ENCODE data around the gene SH2B2.
A peak's percentile ranks its signal among the peaks of the same experiment; 100 is the strongest.
"Not testable (repeated sequence)": the region's sequence is repeated elsewhere in the genome, so short reads cannot be mapped to it uniquely, and the experiment has no call there.

SH2B2 gene

GRCh38 chr7:102337420-102337819 is 50.8 kb downstream of the SH2B2 start:
- not testable (repeated sequence) for DNase-seq

DNA sequence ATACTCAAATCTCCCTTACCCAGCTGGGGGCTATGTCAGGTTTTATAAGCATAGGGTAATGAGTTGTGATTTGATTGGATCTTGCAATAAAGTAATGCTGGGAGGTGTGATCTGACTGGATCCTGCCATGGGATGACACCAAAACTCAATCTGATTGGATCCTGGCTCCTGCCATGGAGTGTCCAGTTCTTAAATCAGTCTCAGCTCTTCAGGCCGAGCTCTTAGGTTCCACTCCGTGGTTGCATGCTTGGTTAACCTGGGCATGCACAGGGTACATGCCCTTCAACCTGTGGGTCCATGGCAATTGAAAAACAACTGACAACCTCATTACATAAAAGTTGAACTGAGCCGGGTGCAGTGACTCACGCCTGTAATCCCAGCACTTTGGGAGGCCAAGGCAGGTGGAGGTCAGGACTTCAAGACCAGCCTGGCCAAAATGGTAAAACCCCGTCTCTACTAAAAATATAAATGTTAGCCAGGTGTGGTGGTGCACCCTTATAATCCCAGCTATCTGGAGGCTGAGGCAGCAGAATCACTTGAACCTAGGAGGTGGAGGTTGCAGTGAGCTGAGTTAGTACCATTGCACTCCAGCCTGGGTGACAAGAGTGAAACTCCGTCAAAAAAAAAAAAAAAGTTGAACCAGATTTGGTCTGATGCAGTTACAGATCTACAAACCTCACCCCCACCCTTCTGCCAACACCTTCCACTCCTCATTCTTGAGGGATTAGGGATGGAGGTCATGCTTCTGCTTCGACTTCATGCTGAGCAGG is 54.1 kb downstream of the SH2B2 start:
- DNase-seq: not testable (repeated sequence)

- DNase-seq: not testable (repeated sequence)
These were observed 60.3 kb downstream of the SH2B2 start for GRCh38 chr7:102346983-102347382.

DNA sequence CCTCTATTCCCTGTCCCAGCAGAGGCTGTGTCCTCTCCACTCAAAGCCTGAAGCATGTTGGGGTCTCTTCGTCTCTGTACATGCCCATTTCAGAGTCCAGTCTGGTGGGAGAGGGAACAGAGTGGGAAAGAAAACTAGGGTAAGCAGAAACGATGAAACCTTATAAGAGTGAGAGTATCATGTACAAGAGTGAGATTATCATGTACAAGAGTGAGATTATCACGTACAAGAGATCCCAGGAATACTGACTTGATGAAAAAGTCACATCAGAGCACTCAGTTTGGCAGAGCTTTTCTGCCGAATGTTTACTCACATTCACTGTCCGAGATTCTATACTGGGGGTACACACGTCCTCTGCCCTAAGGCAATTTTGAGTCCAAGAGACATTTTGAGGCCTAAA is 69.7 kb downstream of the SH2B2 start, which contains the start of gene SPDYE6:
Gene SPDYE6 (minus strand): TSS at position 101 of the 400 bp plus-strand sequence. CDS start 421 bp downstream, outside the sequence.
- not testable (repeated sequence) for DNase-seq

DNA sequence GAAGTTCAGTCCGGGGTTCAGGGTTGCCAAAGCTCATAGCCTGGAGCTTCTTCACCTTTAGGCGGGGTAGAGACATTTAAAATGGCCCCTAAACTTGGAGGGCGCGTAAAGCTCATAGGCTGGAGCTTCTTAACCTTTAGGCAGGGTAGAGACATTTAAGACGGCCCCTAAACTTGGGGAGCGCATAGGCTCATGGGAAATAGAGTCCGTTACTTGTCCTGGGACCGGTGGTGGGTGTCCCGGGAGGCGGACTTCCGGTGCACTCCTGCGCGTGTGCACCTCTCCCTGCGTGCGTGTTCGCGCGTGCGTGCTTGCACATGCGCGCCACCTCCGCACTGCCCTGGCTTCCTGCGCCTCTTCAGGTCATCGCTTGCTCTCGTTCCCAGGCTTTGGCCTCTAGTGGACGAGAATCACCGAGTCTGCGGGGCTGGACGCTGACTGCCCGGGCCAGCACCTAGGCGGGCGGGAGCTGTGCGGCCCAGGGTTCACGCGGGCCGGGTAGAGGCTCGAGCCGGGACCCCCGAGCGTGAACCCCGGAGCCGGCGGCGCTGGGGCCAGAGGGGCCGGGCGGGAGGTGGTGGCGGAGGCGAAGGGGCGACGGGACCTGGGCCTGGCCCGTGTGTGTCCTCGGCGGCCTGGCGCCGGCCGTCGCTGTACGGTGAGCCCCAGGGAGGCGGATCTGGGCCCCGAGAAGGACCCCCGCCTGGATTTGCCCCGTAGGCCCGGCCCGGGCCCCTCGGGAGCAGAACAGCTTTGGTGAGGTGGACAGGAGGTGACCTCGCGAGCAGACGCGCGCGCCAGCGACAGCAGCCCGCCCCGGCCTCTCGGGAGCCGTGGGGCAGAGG is 77.1 kb downstream of the SH2B2 start:
- DNase-seq: peak; percentile 97

DNA sequence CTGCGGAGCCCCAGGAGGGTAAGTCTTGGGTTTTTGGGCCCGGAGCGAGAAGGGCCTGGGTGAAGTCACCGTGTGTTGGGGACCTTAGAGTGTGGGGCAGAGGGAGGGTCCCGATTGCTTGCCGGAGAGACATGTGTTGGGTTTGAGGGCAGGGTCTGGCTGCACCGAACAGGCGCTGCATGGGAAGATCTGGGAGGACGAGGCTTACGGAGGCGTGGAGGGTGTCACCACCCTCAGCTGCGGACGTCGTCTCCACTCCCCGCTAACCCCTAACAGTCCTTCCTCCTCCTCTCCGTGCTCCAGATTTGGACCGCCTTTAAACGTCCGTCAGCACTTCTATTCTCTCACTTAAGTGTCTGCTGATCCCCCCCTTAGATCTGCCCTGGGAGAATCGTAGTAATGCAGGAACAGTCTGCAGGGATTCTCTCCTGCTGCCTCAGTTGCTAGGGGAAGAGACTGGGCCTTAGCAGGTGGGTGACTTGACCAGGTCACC is 77.8 kb downstream of the SH2B2 start:
- peak; percentile 1 for DNase-seq

DNA sequence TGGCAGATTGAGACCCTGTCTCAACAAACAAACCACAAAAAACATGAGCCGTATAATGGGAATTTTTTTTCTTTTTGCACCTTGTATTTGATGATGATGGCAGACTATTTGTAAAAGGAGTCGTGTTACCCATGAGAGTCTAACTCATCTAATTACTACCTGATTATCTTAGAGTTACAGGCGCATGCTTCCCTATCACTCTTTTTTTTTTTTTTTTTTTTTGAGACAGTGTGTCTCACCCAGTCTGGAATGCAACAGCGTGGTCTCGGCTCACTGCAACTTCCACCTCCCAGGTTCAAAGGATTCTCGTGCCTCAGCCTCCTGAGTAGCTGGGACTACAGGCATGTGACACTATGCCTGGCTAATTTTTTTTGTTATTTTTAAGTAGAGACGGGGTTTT is 78.7 kb downstream of the SH2B2 start:
- not testable (repeated sequence) for DNase-seq

DNA sequence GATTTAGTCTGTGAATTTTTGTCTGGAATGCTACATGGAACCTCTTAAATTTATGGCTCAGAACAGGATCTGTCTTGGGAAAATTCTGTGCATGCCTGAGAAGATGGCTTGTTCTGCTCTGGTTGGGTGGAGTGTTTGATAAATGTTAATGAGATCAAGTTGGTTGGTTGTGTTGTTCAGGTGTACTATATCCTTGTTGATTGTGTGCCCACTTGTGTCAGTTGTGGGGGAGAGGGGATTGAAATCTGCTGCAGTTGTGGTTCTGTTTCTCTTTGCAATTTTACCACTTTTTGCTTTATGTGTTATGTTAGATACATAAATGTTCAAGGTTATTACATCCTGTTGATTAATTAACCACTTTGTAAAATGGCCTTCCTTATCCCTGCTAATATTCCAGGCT is 83.4 kb downstream of the SH2B2 start:
- not testable (repeated sequence) for DNase-seq
